ENCODE data around the gene SLC4A11.
A peak's percentile ranks its signal among the peaks of the same experiment; 100 is the strongest.

The SLC4A11 gene

DNA sequence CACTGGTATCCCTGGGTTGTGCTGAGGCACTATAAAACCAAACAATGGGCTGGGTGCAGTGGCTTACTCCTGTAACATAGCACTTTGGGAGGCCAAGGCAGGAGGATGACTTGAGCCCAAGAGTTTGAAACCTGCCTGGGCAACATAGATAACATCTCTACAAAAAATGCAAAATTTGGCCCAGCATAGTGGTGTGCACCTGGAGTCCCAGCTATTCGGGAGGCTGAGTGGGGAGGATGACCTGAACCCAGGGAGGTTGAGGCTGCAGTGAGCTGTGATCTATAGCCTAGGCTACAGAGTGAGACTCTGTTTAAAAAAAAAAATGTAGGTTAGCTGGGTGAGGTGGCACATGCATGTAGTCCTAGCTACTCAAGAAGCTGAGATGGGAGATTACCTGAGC is 7.7 kb upstream of the SLC4A11 start:
- Histone ChIP-seq H2BK5ac (ENCODE audit: low read length) (no peak overlapping the region), H3K4me2 (ENCODE audit: insufficient read depth, low read length, poor library complexity, severe bottlenecking) (no peak overlapping the region), H3K23ac (ENCODE audit: low read depth, low read length, poor library complexity) (no peak overlapping the region), H3K36me3 (replicated peaks in 1 of 2; ENCODE audit: control insufficient read depth in 2 of 2, insufficient read depth in 2 of 2, low read length in 2 of 2) (peaks cover 0 to 3% of the 10 kb centered on the region in 2 donors), H3K14ac (ENCODE audit: low read length) (no peak overlapping the region), H2BK15ac (ENCODE audit: low read length) (no peak overlapping the region), H3K79me1 (ENCODE audit: low read depth, low read length) (no peaks in the 10 kb centered on the region), H3K9me3 (replicated peaks in 1 of 2; ENCODE audit: control insufficient read depth in 2 of 2, insufficient read depth in 1 of 2, low read depth in 1 of 2, low read length in 2 of 2) (no peaks in the 10 kb centered on the region), H2BK120ac (ENCODE audit: low read depth, low read length) (no peak overlapping the region), H3K27me3 (ENCODE audit: control insufficient read depth in 3 of 3, insufficient read depth in 3 of 3, low read depth in 1 of 3, low read length in 3 of 3) (peaks cover 4 to 44% (median 32%) of the 10 kb centered on the region in 3 experiments), H3K18ac (ENCODE audit: low read length) (no peak overlapping the region), H4K8ac (ENCODE audit: low read depth, low read length) (no peak overlapping the region), H3K4me1 (ENCODE audit: control insufficient read depth in 2 of 2, insufficient read depth in 1 of 2, low read depth in 1 of 2, low read length in 2 of 2) (peaks cover 0 to 4% of the 10 kb centered on the region in 2 donors), H2AFZ (ENCODE audit: low read length) (no peak overlapping the region), H3K4me3 (ENCODE audit: low read length in 2 of 2) (no peak overlapping the region), H3K27ac (replicated peaks; ENCODE audit: low read length) (no peak overlapping the region), H3K4ac (ENCODE audit: low read length) (no peak overlapping the region), H2BK12ac (ENCODE audit: low read length) (no peak overlapping the region), H4K91ac (ENCODE audit: low read depth, low read length, poor library complexity) (no peak overlapping the region), H2AK5ac (ENCODE audit: low read depth, low read length) (no peak overlapping the region), H3K9ac (ENCODE audit: low read depth, low read length, poor library complexity) (no peak overlapping the region)
- no peak for DNase-seq (ENCODE audit: low spot score)
- WGBS, 2 donors (ENCODE audit: extremely low coverage in 2 of 2, insufficient read length in 2 of 2, insufficient replicate concordance in 1 of 2) = no CpG with 5 or more reads among the region's 1 CpG

DNA sequence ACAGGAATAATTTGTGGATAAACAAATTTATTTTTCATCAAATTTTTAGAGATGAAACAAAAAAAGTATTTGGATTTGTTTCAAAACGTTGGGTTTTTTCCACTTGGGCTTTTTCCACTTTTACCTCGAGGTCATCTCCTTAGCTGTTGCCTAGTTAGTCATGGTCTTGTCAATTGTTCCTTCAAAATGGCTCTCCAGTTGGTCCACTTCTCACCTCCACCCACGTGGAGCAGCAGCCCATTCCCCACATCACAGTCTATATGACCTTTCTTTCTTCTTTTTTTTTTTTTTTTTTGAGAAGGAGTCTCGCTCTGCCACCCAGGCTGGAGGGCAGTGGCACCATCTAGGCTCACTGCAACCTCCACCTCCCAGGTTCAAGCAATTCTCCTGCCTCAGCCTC is 6.7 kb upstream of the SLC4A11 start:
- no peak overlapping the region for H4K8ac ChIP-seq (ENCODE audit: low read depth, low read length)
- H3K14ac ChIP-seq (ENCODE audit: low read length) = no peak overlapping the region
- DNase-seq (ENCODE audit: low spot score) = no peak
- H2AK5ac ChIP-seq (ENCODE audit: low read depth, low read length) = no peak overlapping the region
- H2AFZ ChIP-seq (ENCODE audit: low read length) = no peak overlapping the region
- no peak overlapping the region for H3K4me2 ChIP-seq (ENCODE audit: insufficient read depth, low read length, poor library complexity, severe bottlenecking)
- H4K91ac ChIP-seq (ENCODE audit: low read depth, low read length, poor library complexity) = no peak overlapping the region
- H3K27ac ChIP-seq (replicated peaks; ENCODE audit: low read length) = no peak overlapping the region
- H3K18ac ChIP-seq (ENCODE audit: low read length) = no peak overlapping the region
- no peak overlapping the region for H3K23ac ChIP-seq (ENCODE audit: low read depth, low read length, poor library complexity)
- no peaks in the 10 kb centered on the region for H3K9me3 ChIP-seq (replicated peaks in 1 of 2; ENCODE audit: control insufficient read depth in 2 of 2, insufficient read depth in 1 of 2, low read depth in 1 of 2, low read length in 2 of 2)
- H2BK5ac ChIP-seq (ENCODE audit: low read length) = no peak overlapping the region
- no peaks in the 10 kb centered on the region for H3K36me3 ChIP-seq (replicated peaks in 1 of 2; ENCODE audit: control insufficient read depth in 2 of 2, insufficient read depth in 2 of 2, low read length in 2 of 2)
- WGBS, 2 donors (ENCODE audit: extremely low coverage in 2 of 2, insufficient read length in 2 of 2, insufficient replicate concordance in 1 of 2) = no CpG with 5 or more reads among the region's 4 CpGs
- no peaks in the 10 kb centered on the region for H3K79me1 ChIP-seq (ENCODE audit: low read depth, low read length)
- no peak overlapping the region for H3K9ac ChIP-seq (ENCODE audit: low read depth, low read length, poor library complexity)
- H3K4ac ChIP-seq (ENCODE audit: low read length) = no peak overlapping the region
- H3K27me3 ChIP-seq (ENCODE audit: control insufficient read depth in 3 of 3, insufficient read depth in 3 of 3, low read depth in 1 of 3, low read length in 3 of 3) = peaks cover 6 to 52% (median 40%) of the 10 kb centered on the region in 3 experiments
- H2BK15ac ChIP-seq (ENCODE audit: low read length) = no peak overlapping the region
- H3K4me1 ChIP-seq (ENCODE audit: control insufficient read depth in 2 of 2, insufficient read depth in 1 of 2, low read depth in 1 of 2, low read length in 2 of 2) = peaks cover 0 to 4% of the 10 kb centered on the region in 2 donors
- no peak overlapping the region for H3K4me3 ChIP-seq (ENCODE audit: low read length in 2 of 2)
- H2BK12ac ChIP-seq (ENCODE audit: low read length) = no peak overlapping the region
- H2BK120ac ChIP-seq (ENCODE audit: low read depth, low read length) = no peak overlapping the region

DNA sequence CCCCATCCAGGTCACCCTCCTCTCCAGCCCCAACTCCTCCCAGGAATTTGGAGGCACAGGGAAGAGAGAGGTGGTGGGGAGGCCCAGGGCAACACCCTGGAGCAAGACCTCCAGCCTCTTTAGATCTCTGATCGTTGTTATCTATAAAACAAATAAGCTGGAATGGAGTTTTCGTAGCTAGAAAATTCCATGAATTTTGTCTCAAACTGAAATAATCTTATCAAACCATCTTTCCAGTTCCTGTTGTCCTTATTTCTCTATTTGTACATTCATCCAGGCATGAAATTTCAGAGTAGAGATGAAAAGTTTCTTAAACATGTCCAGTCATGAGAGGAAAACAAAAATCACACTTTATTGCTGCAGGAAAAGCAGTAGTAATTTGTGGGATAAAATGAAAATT is 6.2 kb upstream of the SLC4A11 start:
- H3K79me1 ChIP-seq (ENCODE audit: low read depth, low read length) = no peaks in the 10 kb centered on the region
- peaks cover 0 to 4% of the 10 kb centered on the region in 2 donors for H3K4me1 ChIP-seq (ENCODE audit: control insufficient read depth in 2 of 2, insufficient read depth in 1 of 2, low read depth in 1 of 2, low read length in 2 of 2)
- no peak overlapping the region for H2AFZ ChIP-seq (ENCODE audit: low read length)
- no peak overlapping the region for H4K8ac ChIP-seq (ENCODE audit: low read depth, low read length)
- H3K18ac ChIP-seq (ENCODE audit: low read length) = peak overlapping the region; percentile 71
- no peak overlapping the region for H3K14ac ChIP-seq (ENCODE audit: low read length)
- no peak overlapping the region for H2AK5ac ChIP-seq (ENCODE audit: low read depth, low read length)
- H3K4ac ChIP-seq (ENCODE audit: low read length) = no peak overlapping the region
- H2BK15ac ChIP-seq (ENCODE audit: low read length) = peak overlapping the region; percentile 17
- DNase-seq (ENCODE audit: low spot score) = no peak
- no peak overlapping the region for H2BK120ac ChIP-seq (ENCODE audit: low read depth, low read length)
- H3K9me3 ChIP-seq (replicated peaks in 1 of 2; ENCODE audit: control insufficient read depth in 2 of 2, insufficient read depth in 1 of 2, low read depth in 1 of 2, low read length in 2 of 2) = no peaks in the 10 kb centered on the region
- H3K23ac ChIP-seq (ENCODE audit: low read depth, low read length, poor library complexity) = no peak overlapping the region
- H2BK5ac ChIP-seq (ENCODE audit: low read length) = no peak overlapping the region
- WGBS, 2 donors (ENCODE audit: extremely low coverage in 2 of 2, insufficient read length in 2 of 2, insufficient replicate concordance in 1 of 2) = no CpG with 5 or more reads among the region's 2 CpGs
- H3K27me3 ChIP-seq (ENCODE audit: control insufficient read depth in 3 of 3, insufficient read depth in 3 of 3, low read depth in 1 of 3, low read length in 3 of 3) = peaks cover 11 to 58% (median 45%) of the 10 kb centered on the region in 3 experiments
- no peak overlapping the region for H3K9ac ChIP-seq (ENCODE audit: low read depth, low read length, poor library complexity)
- no peak overlapping the region for H3K27ac ChIP-seq (replicated peaks; ENCODE audit: low read length)
- no peak overlapping the region for H3K4me3 ChIP-seq (ENCODE audit: low read length in 2 of 2)
- no peak overlapping the region for H3K4me2 ChIP-seq (ENCODE audit: insufficient read depth, low read length, poor library complexity, severe bottlenecking)
- H2BK12ac ChIP-seq (ENCODE audit: low read length) = no peak overlapping the region
- no peaks in the 10 kb centered on the region for H3K36me3 ChIP-seq (replicated peaks in 1 of 2; ENCODE audit: control insufficient read depth in 2 of 2, insufficient read depth in 2 of 2, low read length in 2 of 2)
- peak overlapping the region; percentile 72 for H4K91ac ChIP-seq (ENCODE audit: low read depth, low read length, poor library complexity)

DNA sequence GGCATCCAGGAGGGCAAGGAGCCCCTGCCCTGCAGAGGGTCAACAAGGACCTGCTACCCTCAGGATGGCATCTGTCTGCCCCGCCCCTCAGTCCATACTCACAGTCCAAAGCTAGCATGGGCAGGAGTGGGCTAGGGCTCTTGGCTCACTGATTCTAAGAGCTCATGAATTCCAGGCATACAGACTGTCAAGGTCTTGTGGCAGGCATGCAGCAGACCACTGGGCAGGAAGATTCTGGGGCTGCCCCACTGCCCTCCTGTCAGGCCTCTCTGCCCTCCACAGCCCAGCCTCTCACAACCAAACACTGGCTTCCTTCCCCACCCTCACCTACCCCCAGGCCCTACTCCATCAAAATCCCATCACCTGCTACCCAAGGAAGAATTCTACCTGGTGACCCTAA is 5.6 kb upstream of the SLC4A11 start:
- Histone ChIP-seq H3K36me3 (replicated peaks in 1 of 2; ENCODE audit: control insufficient read depth in 2 of 2, insufficient read depth in 2 of 2, low read length in 2 of 2) (no peaks in the 10 kb centered on the region), H2BK15ac (ENCODE audit: low read length) (peak overlapping the region; percentile 24), H3K4me2 (ENCODE audit: insufficient read depth, low read length, poor library complexity, severe bottlenecking) (no peak overlapping the region), H3K4me1 (ENCODE audit: control insufficient read depth in 2 of 2, insufficient read depth in 1 of 2, low read depth in 1 of 2, low read length in 2 of 2) (peaks cover 0 to 9% of the 10 kb centered on the region in 2 donors), H3K9me3 (replicated peaks in 1 of 2; ENCODE audit: control insufficient read depth in 2 of 2, insufficient read depth in 1 of 2, low read depth in 1 of 2, low read length in 2 of 2) (peaks cover 0 to 1% of the 10 kb centered on the region in 2 donors), H3K18ac (ENCODE audit: low read length) (peak overlapping the region; percentile 71), H3K27me3 (ENCODE audit: control insufficient read depth in 3 of 3, insufficient read depth in 3 of 3, low read depth in 1 of 3, low read length in 3 of 3) (peaks cover 17 to 63% (median 46%) of the 10 kb centered on the region in 3 experiments), H3K27ac (replicated peaks; ENCODE audit: low read length) (no peak overlapping the region), H3K4ac (ENCODE audit: low read length) (no peak overlapping the region), H2AFZ (ENCODE audit: low read length) (no peak overlapping the region), H2BK120ac (ENCODE audit: low read depth, low read length) (no peak overlapping the region), H4K8ac (ENCODE audit: low read depth, low read length) (no peak overlapping the region), H3K4me3 (ENCODE audit: low read length in 2 of 2) (no peak overlapping the region), H3K23ac (ENCODE audit: low read depth, low read length, poor library complexity) (no peak overlapping the region), H3K79me1 (ENCODE audit: low read depth, low read length) (no peaks in the 10 kb centered on the region), H2BK5ac (ENCODE audit: low read length) (peak overlapping the region; percentile 90), H4K91ac (ENCODE audit: low read depth, low read length, poor library complexity) (peak overlapping the region; percentile 72), H3K14ac (ENCODE audit: low read length) (no peak overlapping the region), H2AK5ac (ENCODE audit: low read depth, low read length) (no peak overlapping the region), H3K9ac (ENCODE audit: low read depth, low read length, poor library complexity) (no peak overlapping the region), H2BK12ac (ENCODE audit: low read length) (peak overlapping the region; percentile 58)
- no peak for DNase-seq (ENCODE audit: low spot score)
- WGBS, 2 donors (ENCODE audit: extremely low coverage in 2 of 2, insufficient read length in 2 of 2, insufficient replicate concordance in 1 of 2) = no CpG with 5 or more reads among the region's 1 CpG

Measured in neuronal stem cell (in vitro differentiated cells).